Prostate gland (tissue), 2 donors: Measurements from ENCODE around the gene TLX2.
"Not testable (repeated sequence)": the region's sequence is repeated elsewhere in the genome, so short reads cannot be mapped to it uniquely, and the experiment has no call there.

Source experiments
- POLR2A ChIP-seq: fragments of 450-650 bp; IDR thresholded peaks from one replicate; pipeline ENCODE4 v1.6.1; 2016; ENCODE audit warnings: antibody characterized with exemption, mild to moderate bottlenecking
- POLR2AphosphoS5 ChIP-seq: sonication (generic); formaldehyde crosslinking; IDR thresholded peaks from one replicate; pipeline ENCODE4 v1.6.1; 2017; ENCODE audit warnings: antibody characterized with exemption
- TF ChIP-seq, protein P1 (sequence below), 4 experiments: fragments of 200-600 bp in 2 of 4; fragments of 450-650 bp in 2 of 4; sonication (generic) in 2 of 4; IDR thresholded peaks; 1 replicate in 3 of 4; 2 replicates in 1 of 4; pipeline ENCODE4 v1.5.1; 2016 to 2019; ENCODE audit warnings: antibody characterized with exemption in 4 of 4, mild to moderate bottlenecking in 2 of 4, moderate library complexity in 2 of 4

DNA sequence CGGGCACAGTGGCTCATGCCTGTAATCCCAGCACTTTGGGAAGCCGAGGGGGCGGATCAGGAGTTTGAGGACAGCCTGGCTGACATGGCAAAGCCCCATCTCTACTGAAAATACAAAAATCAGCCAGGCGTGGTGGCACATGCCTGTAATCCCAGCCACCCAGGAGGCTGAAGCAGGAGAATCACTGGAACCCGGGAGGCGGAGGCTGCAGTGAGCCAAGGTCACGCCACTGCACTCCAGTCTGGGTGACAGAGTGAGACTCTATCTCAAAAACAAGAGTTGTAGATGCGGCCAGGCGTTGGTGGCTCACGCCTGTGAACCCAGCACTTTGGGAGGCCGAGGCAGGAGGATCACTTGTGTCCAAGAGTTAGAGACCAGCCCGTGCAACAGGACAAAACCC, 43.5 kb upstream of the TLX2 start:
- TF ChIP-seq, protein P1, sequence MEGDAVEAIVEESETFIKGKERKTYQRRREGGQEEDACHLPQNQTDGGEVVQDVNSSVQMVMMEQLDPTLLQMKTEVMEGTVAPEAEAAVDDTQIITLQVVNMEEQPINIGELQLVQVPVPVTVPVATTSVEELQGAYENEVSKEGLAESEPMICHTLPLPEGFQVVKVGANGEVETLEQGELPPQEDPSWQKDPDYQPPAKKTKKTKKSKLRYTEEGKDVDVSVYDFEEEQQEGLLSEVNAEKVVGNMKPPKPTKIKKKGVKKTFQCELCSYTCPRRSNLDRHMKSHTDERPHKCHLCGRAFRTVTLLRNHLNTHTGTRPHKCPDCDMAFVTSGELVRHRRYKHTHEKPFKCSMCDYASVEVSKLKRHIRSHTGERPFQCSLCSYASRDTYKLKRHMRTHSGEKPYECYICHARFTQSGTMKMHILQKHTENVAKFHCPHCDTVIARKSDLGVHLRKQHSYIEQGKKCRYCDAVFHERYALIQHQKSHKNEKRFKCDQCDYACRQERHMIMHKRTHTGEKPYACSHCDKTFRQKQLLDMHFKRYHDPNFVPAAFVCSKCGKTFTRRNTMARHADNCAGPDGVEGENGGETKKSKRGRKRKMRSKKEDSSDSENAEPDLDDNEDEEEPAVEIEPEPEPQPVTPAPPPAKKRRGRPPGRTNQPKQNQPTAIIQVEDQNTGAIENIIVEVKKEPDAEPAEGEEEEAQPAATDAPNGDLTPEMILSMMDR (IDR thresholded peaks at IDR 0.05), result not testable (repeated sequence)
- TF ChIP-seq POLR2A, POLR2AphosphoS5: not testable (repeated sequence)
